Fibroblast of the conjunctiva (primary cell): ENCODE data around the gene SLC35B1.
A peak's percentile ranks its signal among the peaks of the same experiment; 100 is the strongest.
"Not testable (repeated sequence)": the region's sequence is repeated elsewhere in the genome, so short reads cannot be mapped to it uniquely, and the experiment has no call there.

Experiments
- DNase-seq: peaks from one replicate; pipeline ENCODE4 v3.0.0-alpha.2; 2010; ENCODE audit warnings: low read depth

The SLC35B1 gene

GRCh38 chr17:49699966-49700575, 7.7 kb downstream of the SLC35B1 start:
- DNase-seq: no peak

- no peak for DNase-seq
Measured at GRCh38 chr17:49698005-49698404, 9.8 kb downstream of the SLC35B1 start.

GRCh38 chr17:49696233-49696761, 11.5 kb downstream of the SLC35B1 start:
- DNase-seq: no peak

- no peak for DNase-seq
Measured at GRCh38 chr17:49695698-49696232, 12.0 kb downstream of the SLC35B1 start.

- DNase-seq: no peak
Measured at GRCh38 chr17:49694847-49695697, 12.7 kb downstream of the SLC35B1 start.

- DNase-seq: no peak
Measured at GRCh38 chr17:49692751-49693150, 15.0 kb downstream of the SLC35B1 start.

GRCh38 chr17:49691677-49692191, 16.0 kb downstream of the SLC35B1 start:
- DNase-seq: no peak

GRCh38 chr17:49691086-49691676, 16.6 kb downstream of the SLC35B1 start:
- no peak for DNase-seq

- DNase-seq: no peak
Measured at GRCh38 chr17:49690256-49690655, 17.5 kb downstream of the SLC35B1 start.

GRCh38 chr17:49688848-49689247, 18.9 kb downstream of the SLC35B1 start:
- no peak for DNase-seq

GRCh38 chr17:49687878-49688491, 19.8 kb downstream of the SLC35B1 start:
- DNase-seq: no peak

- DNase-seq: no peak
Measured at GRCh38 chr17:49681106-49681979, 26.4 kb downstream of the SLC35B1 start.

GRCh38 chr17:49680314-49680713, 27.4 kb downstream of the SLC35B1 start:
- no peak for DNase-seq

- peak; percentile 100 for DNase-seq
Measured at GRCh38 chr17:49677933-49678847, 29.6 kb downstream of the SLC35B1 start, which contains the start of gene SPOP. SPOP (minus strand) TSS chr17:49678097; CDS start chr17:49622810, 55,287 bp downstream.

GRCh38 chr17:49677134-49677932, 30.4 kb downstream of the SLC35B1 start:
- peak; percentile 92 for DNase-seq

- DNase-seq: peak; percentile 23
Measured at GRCh38 chr17:49676276-49676868, 31.4 kb downstream of the SLC35B1 start.

- DNase-seq: no peak
Measured at GRCh38 chr17:49674507-49674906, 33.3 kb downstream of the SLC35B1 start.

- not testable (repeated sequence) for DNase-seq
Measured at GRCh38 chr17:49673679-49674078, 34.1 kb downstream of the SLC35B1 start.
